Keratinocyte (primary cell): ENCODE data around the gene ZNRF4. TPM values are rescaled to one million over a fixed set of nuclear protein-coding genes. Genes with fewer than 3 reads are reported as not detected.
"Not testable (repeated sequence)": the region's sequence is repeated elsewhere in the genome, so short reads cannot be mapped to it uniquely, and the experiment has no call there.

ENCODE experiments used
- DNase-seq: peaks from one replicate; pipeline ENCODE4 v3.0.0-alpha.2; 2011; ENCODE audit warnings: low read depth, missing footprints, low spot score
- FAIRE-seq: peaks from 2 replicates; lab custom pipeline; 2011; peaks lifted over from hg19 to GRCh38; lab: Jason Lieb, UNC
- H2AFZ ChIP-seq: 2 replicates; pipeline ENCODE4 v1.6.0; 2012; ENCODE audit warnings: low read length, control low read depth, inconsistent platforms; ENCODE audit not compliant: control insufficient read depth
- H3K27ac ChIP-seq: 2 replicates; pipeline ENCODE4 v1.5.1; 2011; ENCODE audit warnings: low read length; ENCODE audit not compliant: control insufficient read depth, insufficient read depth
- H3K27me3 ChIP-seq: 3 replicates; pipeline ENCODE4 v1.6.0; 2011; ENCODE audit warnings: low read length; ENCODE audit not compliant: control insufficient read depth, insufficient read depth; ENCODE audit errors: extremely low read depth
- H3K36me3 ChIP-seq, 2 experiments: 2 replicates in 1 of 2; 3 replicates in 1 of 2; pipeline ENCODE4 v1.5.1; 2011; ENCODE audit warnings: low read length in 2 of 2, mild to moderate bottlenecking in 1 of 2; ENCODE audit not compliant: control insufficient read depth in 2 of 2, insufficient read depth in 2 of 2; ENCODE audit errors: extremely low read depth in 1 of 2
- H3K4me1 ChIP-seq: 3 replicates; pipeline ENCODE4 v1.5.1; 2011; ENCODE audit warnings: low read length; ENCODE audit not compliant: control insufficient read depth, insufficient read depth; ENCODE audit errors: extremely low read depth
- H3K4me2 ChIP-seq: 3 replicates; pipeline ENCODE4 v1.6.0; 2011; ENCODE audit warnings: low read depth, low read length; ENCODE audit not compliant: control insufficient read depth, insufficient read depth; ENCODE audit errors: extremely low read depth
- H3K4me3 ChIP-seq, 3 experiments: fragments of 200-600 bp in 1 of 3; sonication (generic) in 1 of 3; 2 replicates in 2 of 3; 3 replicates in 1 of 3; pipeline ENCODE4 v1.5.1; 2011 to 2016; ENCODE audit warnings: low read length in 3 of 3, mild to moderate bottlenecking in 3 of 3, control low read depth in 2 of 3, inconsistent platforms in 1 of 3, low read depth in 1 of 3, mixed read lengths in 1 of 3, mixed run types in 1 of 3, moderate library complexity in 1 of 3; ENCODE audit not compliant: control insufficient read depth in 2 of 3, insufficient read depth in 2 of 3; ENCODE audit errors: extremely low read depth in 1 of 3
- H3K79me2 ChIP-seq: 2 replicates; pipeline ENCODE4 v1.6.0; 2012; ENCODE audit warnings: low read length; ENCODE audit not compliant: control insufficient read depth, insufficient read depth
- H3K9ac ChIP-seq: 3 replicates; pipeline ENCODE4 v1.6.0; 2011; ENCODE audit warnings: low read length; ENCODE audit not compliant: control insufficient read depth, insufficient read depth; ENCODE audit errors: extremely low read depth
- H3K9me1 ChIP-seq: 3 replicates; pipeline ENCODE4 v1.6.0; 2011; ENCODE audit warnings: low read length; ENCODE audit not compliant: control insufficient read depth, insufficient read depth; ENCODE audit errors: extremely low read depth
- H3K9me3 ChIP-seq: 2 replicates; pipeline ENCODE4 v1.5.1; 2012; ENCODE audit warnings: low read depth, low read length; ENCODE audit not compliant: control insufficient read depth
- H4K20me1 ChIP-seq: 3 replicates; pipeline ENCODE4 v1.6.0; 2011; ENCODE audit warnings: low read length; ENCODE audit not compliant: control insufficient read depth, insufficient read depth; ENCODE audit errors: extremely low read depth
- EZH2 ChIP-seq: IDR thresholded peaks from one replicate; pipeline ENCODE4 v1.6.1; 2012; ENCODE audit warnings: inconsistent platforms, mild to moderate bottlenecking, low read length, moderate library complexity
- dilution Hi-C: fragments of 300-500 bp; cut with MboI; formaldehyde crosslinking; loops from one replicate; pipeline ENCODE4 v1.7.0; 2020; ENCODE audit warnings: low sequenced_read_pairs; ENCODE audit not compliant: extremely low pct_ligation_motif_present
- polyA plus RNA-seq, 5 experiments: library from polyadenylated mRNA; depleted of rRNA in 3 of 5; stranded (reverse) in 3 of 5; stranded (forward) in 1 of 5; unstranded in 1 of 5; fragments of >200 nt; gene quantifications; 1 replicate in 1 of 5; 2 replicates in 3 of 5; 3 replicates in 1 of 5; pipeline versions ENCODE4 v1.2.1 to v1.2.3, GENCODE V29; 2011 to 2012; ENCODE audit warnings: missing spikeins in 2 of 5, low read depth in 1 of 5, low replicate concordance in 1 of 5
- TF ChIP-seq, protein P1 (sequence below), 3 experiments: IDR thresholded peaks in 1 of 3; conservative IDR thresholded peaks in 1 of 3; optimal IDR thresholded peaks in 1 of 3; 2 replicates in 2 of 3; 3 replicates in 1 of 3; pipeline versions ENCODE3 to v1.5.1; 2011; ENCODE audit warnings: low read length in 3 of 3, mild to moderate bottlenecking in 3 of 3, moderate library complexity in 2 of 3, control low read depth in 1 of 3, inconsistent platforms in 1 of 3; ENCODE audit not compliant: insufficient read depth in 2 of 3; ENCODE audit errors: extremely low read depth in 1 of 3

ZNRF4 gene
- polyA plus RNA-seq, 1 donor (not counting 4 experiments of a cell fraction or from before 2014, with no cell fraction given): not detected

DNA sequence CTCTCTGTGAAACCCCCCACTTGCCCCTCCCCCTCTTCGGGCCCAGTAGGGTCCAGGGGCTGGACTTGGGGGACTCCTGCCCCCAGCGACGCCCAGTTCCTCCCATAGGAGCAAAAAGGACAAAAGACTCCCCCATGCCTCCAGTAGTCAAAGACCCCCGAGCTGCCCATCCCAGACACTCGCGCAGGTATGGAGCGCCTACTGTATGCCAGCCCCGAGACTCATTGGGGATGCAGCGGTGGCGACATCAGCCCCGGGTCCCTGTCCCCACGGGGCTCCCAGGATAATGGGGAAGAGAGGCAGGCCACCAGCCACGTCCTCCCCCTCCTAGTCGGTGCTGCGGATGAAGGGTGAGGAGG, 18.3 kb upstream of the ZNRF4 start:
- FAIRE-seq: no peak
- Histone ChIP-seq H3K9ac (no peak overlapping the region), H3K27ac (no peak overlapping the region)

DNA sequence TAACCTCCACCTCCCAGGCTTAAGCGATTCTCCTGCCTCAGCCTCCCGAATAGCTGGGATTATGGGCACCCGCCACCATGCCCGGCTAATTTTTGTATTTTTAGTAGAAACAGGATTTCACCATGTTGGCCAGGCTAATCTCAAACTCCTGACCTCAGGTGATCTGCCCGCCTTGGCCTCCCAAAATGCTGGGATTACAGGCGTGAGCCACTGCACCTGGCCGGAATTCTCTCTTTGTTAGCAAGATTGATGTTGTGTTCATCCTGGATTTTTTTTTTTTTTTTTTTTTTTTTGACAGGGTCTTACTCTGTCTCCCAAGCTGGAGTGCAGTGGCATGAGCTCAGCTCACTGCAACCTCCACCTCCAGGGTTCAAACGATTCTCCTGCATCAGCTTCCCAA, 16.5 kb upstream of the ZNRF4 start:
- dilution Hi-C loops, H3K4me3 ChIP-seq: not testable (repeated sequence)

More for the DNA sequence above, 18.3 kb upstream of the ZNRF4 start:
- Histone ChIP-seq H3K4me1 (peaks cover 10% of the 10 kb centered on the region), H2AFZ (no peak overlapping the region), H3K9me1 (no peaks in the 10 kb centered on the region), H3K27me3 (no peaks in the 10 kb centered on the region), H4K20me1 (no peaks in the 10 kb centered on the region), H3K4me3 (no peak overlapping the region), H3K36me3 (no peaks in the 10 kb centered on the region), H3K4me2 (no peak overlapping the region), H3K79me2 (no peaks in the 10 kb centered on the region), H3K9me3 (no peaks in the 10 kb centered on the region)
- TF ChIP-seq, protein P1, sequence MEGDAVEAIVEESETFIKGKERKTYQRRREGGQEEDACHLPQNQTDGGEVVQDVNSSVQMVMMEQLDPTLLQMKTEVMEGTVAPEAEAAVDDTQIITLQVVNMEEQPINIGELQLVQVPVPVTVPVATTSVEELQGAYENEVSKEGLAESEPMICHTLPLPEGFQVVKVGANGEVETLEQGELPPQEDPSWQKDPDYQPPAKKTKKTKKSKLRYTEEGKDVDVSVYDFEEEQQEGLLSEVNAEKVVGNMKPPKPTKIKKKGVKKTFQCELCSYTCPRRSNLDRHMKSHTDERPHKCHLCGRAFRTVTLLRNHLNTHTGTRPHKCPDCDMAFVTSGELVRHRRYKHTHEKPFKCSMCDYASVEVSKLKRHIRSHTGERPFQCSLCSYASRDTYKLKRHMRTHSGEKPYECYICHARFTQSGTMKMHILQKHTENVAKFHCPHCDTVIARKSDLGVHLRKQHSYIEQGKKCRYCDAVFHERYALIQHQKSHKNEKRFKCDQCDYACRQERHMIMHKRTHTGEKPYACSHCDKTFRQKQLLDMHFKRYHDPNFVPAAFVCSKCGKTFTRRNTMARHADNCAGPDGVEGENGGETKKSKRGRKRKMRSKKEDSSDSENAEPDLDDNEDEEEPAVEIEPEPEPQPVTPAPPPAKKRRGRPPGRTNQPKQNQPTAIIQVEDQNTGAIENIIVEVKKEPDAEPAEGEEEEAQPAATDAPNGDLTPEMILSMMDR (optimal IDR thresholded peaks at IDR 0.05 in 1 of 3, IDR thresholded peaks at IDR 0.05 in 1 of 3, conservative IDR thresholded peaks at IDR 0.05 in 1 of 3; ENCODE audit: extremely low read depth in 1 of 3, insufficient read depth in 2 of 3, low read length in 3 of 3): no peak
- no peak for TF ChIP-seq EZH2
- dilution Hi-C loops: no loop called here
- DNase-seq: no peak

DNA sequence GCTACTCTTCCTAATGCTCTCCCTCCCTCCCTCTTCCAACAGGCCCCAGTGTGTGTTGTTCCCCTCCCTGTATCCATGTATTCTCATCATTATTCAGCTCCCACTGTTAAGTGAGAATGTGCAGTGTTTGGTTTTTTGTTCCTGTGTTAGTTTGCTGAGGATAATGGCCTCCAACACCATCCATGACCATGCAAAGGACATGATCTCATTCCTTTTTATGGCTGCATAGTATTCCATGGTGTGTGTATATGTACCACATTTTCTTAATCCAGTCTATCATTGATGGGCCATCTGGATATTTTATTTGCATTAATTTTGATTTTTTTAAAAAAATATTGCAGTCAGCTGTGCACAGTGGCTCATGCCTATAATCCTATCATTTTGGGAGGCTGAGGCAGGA, 15.8 kb upstream of the ZNRF4 start:
- Histone ChIP-seq H3K9me3 (no peaks in the 10 kb centered on the region), H3K27me3 (no peaks in the 10 kb centered on the region), H3K79me2 (no peaks in the 10 kb centered on the region), H3K4me2 (no peak overlapping the region), H3K4me1 (peaks cover 10% of the 10 kb centered on the region), H3K27ac (no peak overlapping the region), H4K20me1 (no peaks in the 10 kb centered on the region), H2AFZ (no peak overlapping the region), H3K9ac (no peak overlapping the region), H3K4me3 (no peak overlapping the region), H3K36me3 (no peaks in the 10 kb centered on the region), H3K9me1 (no peaks in the 10 kb centered on the region)
- no peak for DNase-seq
- dilution Hi-C loops: no loop called here
- TF ChIP-seq EZH2: no peak
- TF ChIP-seq, protein P1 (optimal IDR thresholded peaks at IDR 0.05 in 1 of 3, IDR thresholded peaks at IDR 0.05 in 1 of 3, conservative IDR thresholded peaks at IDR 0.05 in 1 of 3; ENCODE audit: extremely low read depth in 1 of 3, insufficient read depth in 2 of 3, low read length in 3 of 3): no peak
- no peak for FAIRE-seq

More for the DNA sequence above, 16.5 kb upstream of the ZNRF4 start:
- not testable (repeated sequence) for H3K9me1 ChIP-seq, H3K36me3 ChIP-seq, DNase-seq, H3K4me2 ChIP-seq, FAIRE-seq, H4K20me1 ChIP-seq, H3K79me2 ChIP-seq, H3K4me1 ChIP-seq, H3K9ac ChIP-seq, H3K27ac ChIP-seq, H2AFZ ChIP-seq, H3K27me3 ChIP-seq, H3K9me3 ChIP-seq
